ENCODE results near the gene SLC25A39. TPM values are rescaled to one million over a fixed set of nuclear protein-coding genes. Genes with fewer than 3 reads are reported as not detected.

The SLC25A39 gene
- total and polyA plus RNA-seq, 2 donors (not counting 1 experiment from before 2014, with no cell fraction given), result 35.3 to 70.2 TPM

DNA sequence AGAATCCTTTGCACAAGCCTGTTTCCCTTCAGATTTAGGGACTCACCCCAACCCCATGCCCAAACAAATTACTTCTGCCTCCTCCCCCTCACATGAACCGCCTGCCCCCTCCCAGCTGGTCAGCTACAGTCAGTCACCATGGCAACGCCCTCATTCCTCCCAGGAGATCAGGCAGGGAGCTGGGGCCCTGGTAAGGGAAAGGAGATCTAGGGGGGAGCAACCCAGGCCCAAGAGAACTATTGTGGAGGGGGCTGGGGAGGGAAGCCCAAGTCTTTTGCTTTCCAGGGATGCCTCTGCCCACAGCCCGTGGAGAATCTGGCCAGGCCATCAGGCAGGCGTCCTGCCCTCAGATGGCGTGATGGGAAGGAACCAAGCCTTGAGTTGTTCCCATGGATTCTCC, 36.2 kb upstream of the SLC25A39 start:
- Histone ChIP-seq H3K36me3 (ENCODE audit: control insufficient read depth, insufficient read depth, low read length) (no peaks in the 10 kb centered on the region), H4K20me1 (ENCODE audit: control insufficient read depth, extremely low read depth, insufficient read depth, low read length) (no peaks in the 10 kb centered on the region), H3K4me3 (replicated peaks in 1 of 4; ENCODE audit: control extremely low read depth in 1 of 4, insufficient read depth in 1 of 4, low read depth in 3 of 4, low read length in 4 of 4) (no peak overlapping the region), H3K79me2 (ENCODE audit: control insufficient read depth, insufficient read depth, low read length) (no peaks in the 10 kb centered on the region), H3K9ac (ENCODE audit: insufficient read depth, low read length) (no peak overlapping the region), H2AFZ (ENCODE audit: low read length) (no peak overlapping the region), H3K27ac (ENCODE audit: insufficient read depth, low read length) (no peak overlapping the region), H3K9me3 (ENCODE audit: control insufficient read depth, insufficient read depth, low read depth, low read length) (no peaks in the 10 kb centered on the region), H3K27me3 (ENCODE audit: control insufficient read depth, insufficient read depth, low read length) (peaks cover 9% of the 10 kb centered on the region), H3K4me1 (ENCODE audit: control insufficient read depth, extremely low read depth, insufficient read depth, low read length) (peaks cover 5% of the 10 kb centered on the region), H3K4me2 (ENCODE audit: extremely low read depth, insufficient read depth, low read length) (no peak overlapping the region)
- DNase-seq (ENCODE audit: low read depth in 2 of 2), result peak; percentile 34 to 72
- TF ChIP-seq, protein P1, sequence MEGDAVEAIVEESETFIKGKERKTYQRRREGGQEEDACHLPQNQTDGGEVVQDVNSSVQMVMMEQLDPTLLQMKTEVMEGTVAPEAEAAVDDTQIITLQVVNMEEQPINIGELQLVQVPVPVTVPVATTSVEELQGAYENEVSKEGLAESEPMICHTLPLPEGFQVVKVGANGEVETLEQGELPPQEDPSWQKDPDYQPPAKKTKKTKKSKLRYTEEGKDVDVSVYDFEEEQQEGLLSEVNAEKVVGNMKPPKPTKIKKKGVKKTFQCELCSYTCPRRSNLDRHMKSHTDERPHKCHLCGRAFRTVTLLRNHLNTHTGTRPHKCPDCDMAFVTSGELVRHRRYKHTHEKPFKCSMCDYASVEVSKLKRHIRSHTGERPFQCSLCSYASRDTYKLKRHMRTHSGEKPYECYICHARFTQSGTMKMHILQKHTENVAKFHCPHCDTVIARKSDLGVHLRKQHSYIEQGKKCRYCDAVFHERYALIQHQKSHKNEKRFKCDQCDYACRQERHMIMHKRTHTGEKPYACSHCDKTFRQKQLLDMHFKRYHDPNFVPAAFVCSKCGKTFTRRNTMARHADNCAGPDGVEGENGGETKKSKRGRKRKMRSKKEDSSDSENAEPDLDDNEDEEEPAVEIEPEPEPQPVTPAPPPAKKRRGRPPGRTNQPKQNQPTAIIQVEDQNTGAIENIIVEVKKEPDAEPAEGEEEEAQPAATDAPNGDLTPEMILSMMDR (conservative IDR thresholded peaks at IDR 0.05 in 1 of 2, IDR thresholded peaks at IDR 0.05 in 1 of 2; ENCODE audit: low read depth in 1 of 2, low read length in 2 of 2), result no peak
- no peak for TF ChIP-seq EZH2 (IDR thresholded peaks at IDR 0.05; ENCODE audit: low read length, missing control alignments)

DNA sequence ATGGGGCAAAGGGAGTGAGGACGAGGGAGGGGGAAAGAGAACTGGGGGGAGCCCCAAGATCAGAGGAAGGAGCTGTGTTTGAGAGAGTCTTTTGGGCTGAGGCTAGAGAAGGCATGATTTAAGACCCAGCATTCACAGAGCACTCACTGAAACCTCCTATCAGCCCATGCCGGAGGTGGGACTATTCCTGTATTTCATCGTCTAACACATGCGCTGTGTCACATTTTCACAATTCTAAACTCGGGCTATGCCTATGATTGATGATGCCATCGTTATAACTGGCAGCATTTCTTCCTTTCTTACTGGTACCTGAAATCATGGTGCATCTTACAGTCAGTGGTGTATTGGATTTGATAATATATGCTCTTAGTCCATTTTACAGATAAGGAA, 35.5 kb upstream of the SLC25A39 start:
- Histone ChIP-seq H3K27me3 (ENCODE audit: control insufficient read depth, insufficient read depth, low read length) (peaks cover 4% of the 10 kb centered on the region), H3K4me1 (ENCODE audit: control insufficient read depth, extremely low read depth, insufficient read depth, low read length) (peaks cover 5% of the 10 kb centered on the region), H3K79me2 (ENCODE audit: control insufficient read depth, insufficient read depth, low read length) (no peaks in the 10 kb centered on the region), H3K36me3 (ENCODE audit: control insufficient read depth, insufficient read depth, low read length) (no peaks in the 10 kb centered on the region), H4K20me1 (ENCODE audit: control insufficient read depth, extremely low read depth, insufficient read depth, low read length) (no peaks in the 10 kb centered on the region), H3K9ac (ENCODE audit: insufficient read depth, low read length) (no peak overlapping the region), H3K4me3 (replicated peaks in 1 of 4; ENCODE audit: control extremely low read depth in 1 of 4, insufficient read depth in 1 of 4, low read depth in 3 of 4, low read length in 4 of 4) (no peak overlapping the region), H3K4me2 (ENCODE audit: extremely low read depth, insufficient read depth, low read length) (no peak overlapping the region), H3K27ac (ENCODE audit: insufficient read depth, low read length) (no peak overlapping the region), H3K9me3 (ENCODE audit: control insufficient read depth, insufficient read depth, low read depth, low read length) (no peaks in the 10 kb centered on the region), H2AFZ (ENCODE audit: low read length) (no peak overlapping the region)
- TF ChIP-seq EZH2 (IDR thresholded peaks at IDR 0.05; ENCODE audit: low read length, missing control alignments), result no peak
- TF ChIP-seq, protein P1 (conservative IDR thresholded peaks at IDR 0.05 in 1 of 2, IDR thresholded peaks at IDR 0.05 in 1 of 2; ENCODE audit: low read depth in 1 of 2, low read length in 2 of 2), result no peak
- no peak for DNase-seq (ENCODE audit: low read depth in 2 of 2)

DNA sequence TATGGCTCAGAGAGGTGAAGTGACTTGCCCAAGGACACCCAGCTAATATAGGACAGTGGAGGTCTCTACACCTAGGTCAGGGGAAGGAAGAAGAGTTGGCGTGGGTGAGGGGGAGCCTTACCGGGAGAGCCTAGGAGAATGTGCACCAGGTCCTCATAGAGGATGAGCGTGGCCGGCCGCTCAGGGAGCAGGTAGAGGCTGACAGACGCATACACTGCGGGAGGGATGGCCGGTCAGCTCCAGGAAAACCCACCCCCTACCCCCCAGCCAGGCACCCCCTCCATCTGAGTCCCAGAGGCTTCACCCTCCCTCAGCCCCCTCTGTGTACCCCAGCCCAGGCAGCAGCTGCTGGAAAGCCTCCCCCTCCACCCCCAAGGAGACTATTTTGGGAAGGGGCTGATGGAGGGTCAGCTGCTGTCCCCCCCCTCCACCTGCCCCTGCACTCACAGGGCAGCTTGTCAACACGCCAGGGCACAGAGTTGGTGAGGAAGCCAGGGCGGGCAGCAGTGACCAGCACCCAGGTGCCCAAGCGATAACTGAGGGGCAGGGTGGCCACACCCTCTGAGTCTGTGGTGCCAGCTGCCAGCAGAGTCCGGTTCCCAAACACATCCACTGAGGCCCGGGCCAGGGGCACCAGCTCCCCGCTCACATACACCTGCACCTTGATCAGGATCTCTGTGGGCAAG, 35.0 kb upstream of the SLC25A39 start:
- DNase-seq (ENCODE audit: low read depth in 2 of 2), result no peak

More for the DNA sequence above, 35.0 kb upstream of the SLC25A39 start:
- H3K36me3 ChIP-seq (ENCODE audit: control insufficient read depth, insufficient read depth, low read length), result no peaks in the 10 kb centered on the region
- TF ChIP-seq, protein P1 (conservative IDR thresholded peaks at IDR 0.05 in 1 of 2, IDR thresholded peaks at IDR 0.05 in 1 of 2; ENCODE audit: low read depth in 1 of 2, low read length in 2 of 2), result no peak
- TF ChIP-seq EZH2 (IDR thresholded peaks at IDR 0.05; ENCODE audit: low read length, missing control alignments), result no peak
- H2AFZ ChIP-seq (ENCODE audit: low read length), result no peak overlapping the region
- H3K9ac ChIP-seq (ENCODE audit: insufficient read depth, low read length), result no peak overlapping the region
- H3K9me3 ChIP-seq (ENCODE audit: control insufficient read depth, insufficient read depth, low read depth, low read length), result no peaks in the 10 kb centered on the region
- H3K4me1 ChIP-seq (ENCODE audit: control insufficient read depth, extremely low read depth, insufficient read depth, low read length), result peaks cover 5% of the 10 kb centered on the region
- no peaks in the 10 kb centered on the region for H3K27me3 ChIP-seq (ENCODE audit: control insufficient read depth, insufficient read depth, low read length)
- no peak overlapping the region for H3K4me2 ChIP-seq (ENCODE audit: extremely low read depth, insufficient read depth, low read length)
- no peaks in the 10 kb centered on the region for H3K79me2 ChIP-seq (ENCODE audit: control insufficient read depth, insufficient read depth, low read length)
- H4K20me1 ChIP-seq (ENCODE audit: control insufficient read depth, extremely low read depth, insufficient read depth, low read length), result no peaks in the 10 kb centered on the region
- H3K4me3 ChIP-seq (replicated peaks in 1 of 4; ENCODE audit: control extremely low read depth in 1 of 4, insufficient read depth in 1 of 4, low read depth in 3 of 4, low read length in 4 of 4), result no peak overlapping the region
- H3K27ac ChIP-seq (ENCODE audit: insufficient read depth, low read length), result no peak overlapping the region
